Ishikawa (cell line): Measurements from ENCODE around the gene TMEM223.

Experiments
- CEBPB ChIP-seq: IDR thresholded peaks from 2 replicates; pipeline ENCODE4 v1.6.1; 2012
- CREB1 ChIP-seq: IDR thresholded peaks from 2 replicates; pipeline ENCODE4 v1.6.1; 2012; ENCODE audit warnings: low read depth
- EP300 ChIP-seq: IDR thresholded peaks from 2 replicates; pipeline ENCODE4 v1.6.1; 2012; ENCODE audit warnings: borderline replicate concordance
- FOXM1 ChIP-seq: IDR thresholded peaks from 2 replicates; pipeline ENCODE4 v1.6.1; 2012; ENCODE audit warnings: low read depth, borderline replicate concordance
- MAX ChIP-seq: IDR thresholded peaks from 2 replicates; pipeline ENCODE4 v1.6.1; 2012
- NFIC ChIP-seq: IDR thresholded peaks from 2 replicates; pipeline ENCODE4 v1.6.1; 2012
- RAD21 ChIP-seq: IDR thresholded peaks from 2 replicates; pipeline ENCODE4 v1.6.1; 2012; ENCODE audit warnings: low read depth
- REST ChIP-seq: IDR thresholded peaks from 2 replicates; pipeline ENCODE4 v1.6.1; 2012; ENCODE audit warnings: low read depth, mild to moderate bottlenecking
- TEAD4 ChIP-seq: IDR thresholded peaks from 2 replicates; pipeline ENCODE4 v1.6.1; 2012
- YY1 ChIP-seq: IDR thresholded peaks from 2 replicates; pipeline ENCODE4 v1.6.1; 2012; ENCODE audit warnings: low read depth
- ZBTB7A ChIP-seq: IDR thresholded peaks from 2 replicates; pipeline ENCODE4 v1.6.1; 2012; ENCODE audit warnings: low read depth

DNA sequence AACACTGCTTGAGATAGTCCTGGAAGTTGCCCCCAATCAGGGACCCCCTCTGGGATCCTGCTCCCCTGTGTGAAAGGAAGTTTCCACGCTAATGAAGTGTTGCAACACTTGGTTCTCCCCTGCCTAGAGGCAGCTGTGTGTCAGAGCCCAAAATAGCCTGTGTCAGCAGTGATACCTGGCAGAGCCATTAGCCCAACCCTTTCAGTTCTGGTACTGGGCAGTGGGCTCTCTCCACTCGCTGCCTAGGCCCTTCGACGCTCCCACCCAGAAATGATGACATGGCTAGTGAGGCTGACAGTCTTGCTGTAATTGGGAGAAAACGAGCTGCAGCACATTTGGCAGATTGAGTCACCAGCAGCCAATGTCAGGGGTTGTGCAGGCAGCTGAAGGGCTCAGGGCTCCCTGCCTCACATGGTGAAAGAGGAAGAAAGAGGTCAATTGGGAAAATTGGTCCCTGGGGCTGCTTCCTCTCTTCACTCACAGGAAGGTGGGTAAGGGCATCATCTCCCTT, 14.9 kb upstream of the TMEM223 start:
- no peak for TF ChIP-seq ZBTB7A
- no peak for TF ChIP-seq FOXM1
- TF ChIP-seq EP300, result no peak
- TF ChIP-seq MAX, result no peak
- no peak for TF ChIP-seq TEAD4
- TF ChIP-seq CREB1, result no peak
- TF ChIP-seq CEBPB, result no peak
- TF ChIP-seq REST, result no peak
- TF ChIP-seq YY1, result no peak
- TF ChIP-seq NFIC, result no peak
- TF ChIP-seq RAD21, result no peak
